SK-N-MC (cell line): ENCODE measurements around the gene CLOCK.

ENCODE experiments used
- DNase-seq: peaks from one replicate; pipeline ENCODE4 v3.0.0-alpha.2; 2011; ENCODE audit warnings: low read depth, low spot score
- H3K27ac ChIP-seq: fragments of 200-600 bp; sonication (generic); 2 replicates; pipeline ENCODE4 v1.5.1; 2016; ENCODE audit warnings: mixed run types
- H3K36me3 ChIP-seq: fragments of 200-600 bp; sonication (generic); 2 replicates; pipeline ENCODE4 v1.6.1; 2017; ENCODE audit warnings: antibody characterized with exemption, low read length, mixed read lengths; ENCODE audit not compliant: insufficient read depth
- H3K4me3 ChIP-seq: fragments of 200-600 bp; sonication (generic); 2 replicates; pipeline ENCODE4 v1.5.1; 2016
- H3K9ac ChIP-seq: fragments of 200-600 bp; sonication (generic); 2 replicates; pipeline ENCODE4 v1.8.0; 2017; ENCODE audit warnings: mixed run types, mixed read lengths; ENCODE audit not compliant: insufficient read length
- H3K9me3 ChIP-seq: fragments of 200-600 bp; sonication (generic); 2 replicates; pipeline ENCODE4 v1.6.1; 2017; ENCODE audit warnings: low read depth, mild to moderate bottlenecking, antibody characterized with exemption, low read length, moderate library complexity, mixed read lengths
- EZH2 ChIP-seq: fragments of 200-600 bp; sonication (generic); IDR thresholded peaks from one replicate; pipeline ENCODE4 v1.6.1; 2017; ENCODE audit warnings: antibody characterized with exemption
- FOXP2 ChIP-seq: optimal IDR thresholded peaks from 2 replicates; pipeline ENCODE3; 2011; ENCODE audit warnings: mild to moderate bottlenecking, moderate library complexity; ENCODE audit not compliant: insufficient read depth; ENCODE audit errors: extremely low read length, control extremely low read depth
- POLR2AphosphoS5 ChIP-seq: IDR thresholded peaks from 2 replicates; pipeline ENCODE4 v1.6.1; 2012; ENCODE audit warnings: mild to moderate bottlenecking, low read depth, low read length, borderline replicate concordance

Gene CLOCK

DNA sequence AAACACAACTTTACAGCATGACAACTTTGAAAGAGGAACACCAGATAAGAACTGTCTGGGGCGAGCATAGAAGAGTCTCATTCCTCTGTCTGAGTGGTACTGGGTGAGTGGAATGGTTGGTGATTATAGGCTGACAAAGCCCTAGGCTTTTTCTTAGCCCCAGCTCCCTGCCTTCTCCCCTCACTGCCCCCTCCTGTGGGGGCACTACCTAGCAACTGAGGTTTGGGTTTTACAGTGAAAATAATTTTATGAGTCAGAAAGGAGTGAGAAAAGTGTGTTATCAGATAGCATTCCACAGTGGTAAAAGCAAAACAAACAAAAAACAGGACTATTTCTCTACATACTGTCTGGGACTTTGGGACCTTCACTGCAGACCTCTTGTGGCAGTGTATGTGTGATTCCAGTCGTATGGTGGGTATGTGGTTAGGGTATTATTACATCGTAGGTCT, 161.5 kb downstream of the CLOCK start:
- H3K9me3 ChIP-seq = no peaks in the 10 kb centered on the region

DNA sequence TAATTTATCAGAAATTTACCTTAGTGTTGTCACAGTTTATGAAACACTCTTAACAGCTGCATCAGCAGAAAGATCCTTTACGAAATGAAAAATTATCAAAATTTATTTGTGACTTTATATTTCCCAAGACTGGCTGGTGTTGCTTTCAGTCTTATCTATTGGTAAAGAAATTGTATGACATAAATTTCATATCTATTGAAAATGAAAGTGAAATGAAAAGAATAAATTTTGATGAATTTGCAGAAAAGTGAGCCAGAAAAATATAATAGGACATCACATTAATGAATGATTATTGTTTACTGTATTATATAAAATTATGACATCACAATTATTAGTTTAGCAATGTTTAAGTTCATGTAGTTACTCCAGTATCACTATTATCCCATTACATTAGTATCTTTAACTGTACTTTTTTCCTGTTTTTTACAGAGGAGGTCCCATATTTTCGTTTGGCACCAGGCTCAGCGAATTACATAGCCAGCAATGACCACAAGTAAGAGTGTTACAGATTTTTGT, 164.2 kb downstream of the CLOCK start:
- TF ChIP-seq EZH2 (no peak), FOXP2 (no peak), POLR2AphosphoS5 (no peak)
- Histone ChIP-seq H3K9me3 (no peaks in the 10 kb centered on the region), H3K27ac (peak overlapping the region; percentile 56; the same call in 1 of the 2 replicates), H3K9ac (no peak overlapping the region), H3K36me3 (no peaks in the 10 kb centered on the region), H3K4me3 (no peak overlapping the region)
- no peak for DNase-seq

More for the DNA sequence above, 161.5 kb downstream of the CLOCK start:
- no peak overlapping the region for H3K4me3 ChIP-seq
- TF ChIP-seq EZH2 (no peak), POLR2AphosphoS5 (no peak), FOXP2 (no peak)
- H3K36me3 ChIP-seq = no peaks in the 10 kb centered on the region
- no peak for DNase-seq
- H3K9ac ChIP-seq = no peak overlapping the region
- H3K27ac ChIP-seq = 0 out of 2 replicates have a peak overlapping the region, but pooled peaks have one; percentile 4

DNA sequence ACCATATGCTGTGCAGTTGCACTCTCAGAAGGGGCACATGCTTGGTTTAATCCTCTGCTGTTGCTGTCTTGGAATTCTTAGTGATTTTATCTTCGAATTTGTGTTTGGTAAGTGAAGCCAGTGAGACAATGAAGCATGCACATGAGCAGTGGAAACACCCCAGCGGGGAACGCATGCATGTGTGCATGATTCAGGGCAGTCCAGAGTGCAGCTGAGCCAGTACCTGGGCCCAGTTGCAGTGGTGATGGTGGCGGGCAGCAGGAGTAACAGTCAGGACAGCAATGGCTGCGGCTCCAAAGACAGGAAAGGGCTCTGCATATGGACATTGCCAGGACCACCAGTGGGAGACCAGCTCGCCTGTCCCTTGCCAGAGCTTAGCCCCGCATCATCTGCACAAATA, 165.2 kb downstream of the CLOCK start:
- Histone ChIP-seq H3K36me3 (no peaks in the 10 kb centered on the region), H3K27ac (no peak overlapping the region), H3K9me3 (no peaks in the 10 kb centered on the region), H3K4me3 (peak overlapping the region; percentile 17; the same call in 1 of the 2 replicates), H3K9ac (no peak overlapping the region)
- no peak for DNase-seq
- TF ChIP-seq FOXP2 = no peak

DNA sequence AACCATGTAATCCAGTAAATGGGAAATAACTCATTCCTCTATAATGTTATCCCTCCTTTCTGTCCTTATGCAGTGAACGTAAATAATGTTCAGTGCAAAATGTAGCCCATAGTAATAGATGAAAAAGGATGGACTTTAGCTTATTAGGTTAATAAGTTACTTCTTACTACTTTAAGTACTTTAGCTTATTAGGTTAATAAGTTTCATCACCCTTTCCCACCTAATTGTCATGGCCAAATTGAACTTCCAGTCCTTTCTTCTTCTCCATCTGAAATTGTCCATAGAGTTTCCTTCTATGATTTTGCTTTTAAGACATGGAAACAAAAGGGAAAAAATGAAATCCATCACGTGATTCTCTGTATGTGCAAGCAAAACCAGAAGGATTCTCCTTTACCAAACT, 166.1 kb downstream of the CLOCK start:
- no peak overlapping the region for H3K4me3 ChIP-seq
- no peak overlapping the region for H3K9ac ChIP-seq
- TF ChIP-seq FOXP2 (no peak), POLR2AphosphoS5 (no peak), EZH2 (no peak)
- no peaks in the 10 kb centered on the region for H3K9me3 ChIP-seq
- DNase-seq = no peak
- no peak overlapping the region for H3K27ac ChIP-seq
- no peaks in the 10 kb centered on the region for H3K36me3 ChIP-seq

- no peak for DNase-seq
- 0 out of 2 replicates have a peak, but pooled peaks cover 4% of the 10 kb centered on the region for H3K36me3 ChIP-seq
- H3K9ac ChIP-seq = no peak overlapping the region
- 0 out of 2 replicates have a peak overlapping the region, but pooled peaks have one; percentile 4 for H3K4me3 ChIP-seq
- H3K9me3 ChIP-seq = no peaks in the 10 kb centered on the region
- H3K27ac ChIP-seq = peak overlapping the region; percentile 58; the same call in 1 of the 2 replicates
- TF ChIP-seq EZH2 = no peak
- TF ChIP-seq FOXP2 = no peak
- TF ChIP-seq POLR2AphosphoS5 = no peak
These were observed 167.9 kb downstream of the CLOCK start for GRCh38 chr4:55378617-55379467.
